GM12864 (cell line): ENCODE results near the gene CPB1.
"Not testable (repeated sequence)": the region's sequence is repeated elsewhere in the genome, so short reads cannot be mapped to it uniquely, and the experiment has no call there.

Source experiments
- DNase-seq: peaks from one replicate; pipeline ENCODE4 v3.0.0-alpha.2; 2011; ENCODE audit warnings: low read depth
- H3K4me3 ChIP-seq: 2 replicates; pipeline ENCODE4 v1.5.1; 2011; ENCODE audit warnings: mild to moderate bottlenecking, low read depth, low read length, control low read depth
- CTCF ChIP-seq: IDR thresholded peaks from 2 replicates; pipeline ENCODE4 v1.5.1; 2011; ENCODE audit warnings: low read depth, mild to moderate bottlenecking, moderate library complexity, low read length, control low read depth, inconsistent platforms; ENCODE audit errors: missing control alignments

Gene CPB1

GRCh38 chr3:148827585-148827984, at the start of gene CPB1:
Gene CPB1, plus strand, starts transcription at chr3:148827811. Its CDS starts 13 bp downstream, at chr3:148827824.
- no peak within 1 kb of the TSS for H3K4me3 ChIP-seq
- DNase-seq = no peak
- no peak for TF ChIP-seq CTCF

- no peak overlapping the region for H3K4me3 ChIP-seq
- TF ChIP-seq CTCF = no peak
- no peak for DNase-seq
Measured at GRCh38 chr3:148778926-148779325, 48.7 kb upstream of the CPB1 start.

GRCh38 chr3:148785026-148785425, 42.6 kb upstream of the CPB1 start:
- not testable (repeated sequence) for H3K4me3 ChIP-seq

GRCh38 chr3:148786159-148786558, 41.5 kb upstream of the CPB1 start:
- H3K4me3 ChIP-seq, DNase-seq: not testable (repeated sequence)

More at GRCh38 chr3:148785026-148785425, 42.6 kb upstream of the CPB1 start:
- DNase-seq = not testable (repeated sequence)

- no peak for TF ChIP-seq CTCF
- no peak overlapping the region for H3K4me3 ChIP-seq
- DNase-seq = no peak
Measured at GRCh38 chr3:148789146-148789545, 38.5 kb upstream of the CPB1 start.

- H3K4me3 ChIP-seq = no peak overlapping the region
- TF ChIP-seq CTCF = no peak
- no peak for DNase-seq
Measured at GRCh38 chr3:148789906-148790305, 37.7 kb upstream of the CPB1 start.

GRCh38 chr3:148790370-148790769, 37.2 kb upstream of the CPB1 start:
- no peak for DNase-seq
- H3K4me3 ChIP-seq = no peak overlapping the region
- no peak for TF ChIP-seq CTCF

GRCh38 chr3:148790851-148791735, 36.5 kb upstream of the CPB1 start:
- no peak overlapping the region for H3K4me3 ChIP-seq
- DNase-seq = no peak
- TF ChIP-seq CTCF = no peak
